ENCODE measurements around the gene EXD3.
"Not testable (repeated sequence)": the region's sequence is repeated elsewhere in the genome, so short reads cannot be mapped to it uniquely, and the experiment has no call there.

The EXD3 gene

DNA sequence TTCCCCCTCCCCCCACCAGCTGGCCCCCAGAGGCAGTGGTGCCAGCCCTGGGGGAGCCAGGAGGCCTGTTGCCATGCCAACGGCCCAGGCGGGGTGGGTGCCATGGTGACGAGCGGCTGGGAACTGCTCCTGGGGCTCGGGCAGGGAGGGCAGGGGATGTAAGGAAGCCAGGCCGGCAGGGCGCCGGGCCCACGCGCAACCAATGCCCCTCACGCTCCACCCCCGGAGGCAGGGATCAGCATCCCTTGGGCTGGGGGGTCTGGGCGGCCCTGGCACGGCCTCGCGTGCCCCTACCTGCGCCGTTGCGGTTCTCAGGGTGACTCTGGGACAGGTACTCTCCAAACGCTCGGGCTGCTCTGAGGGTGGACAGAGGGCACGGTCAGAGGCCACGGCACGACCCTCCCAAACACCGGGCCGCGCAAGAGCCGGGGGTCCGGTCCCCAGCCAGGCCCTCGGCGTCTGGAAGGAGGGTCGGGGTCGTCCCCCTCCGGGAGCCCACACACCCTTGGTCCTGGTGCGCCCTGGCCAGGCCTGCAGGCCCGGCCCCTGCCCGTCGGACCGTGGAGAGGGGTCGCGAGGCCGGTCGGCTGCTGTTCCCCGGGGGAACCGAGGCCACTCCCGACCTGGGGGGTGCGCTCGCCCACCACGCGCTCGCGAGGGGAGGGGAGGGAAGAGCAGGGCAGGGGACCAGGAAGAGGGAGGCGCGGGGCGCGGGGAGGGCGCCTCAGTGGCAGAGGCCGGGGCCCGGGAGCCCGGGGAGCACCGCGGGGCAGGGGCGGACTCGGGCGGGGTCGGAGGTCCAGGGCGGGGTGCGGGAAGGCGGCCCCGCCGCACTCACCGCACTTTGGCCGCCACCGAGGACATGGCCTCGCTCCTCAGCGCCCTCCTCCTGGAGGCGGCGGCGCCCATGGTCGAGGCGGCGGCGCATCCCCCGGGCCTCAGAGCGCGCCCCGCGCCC lies 35.5 kb upstream of the EXD3 start:
- no peak for DNase-seq

DNA sequence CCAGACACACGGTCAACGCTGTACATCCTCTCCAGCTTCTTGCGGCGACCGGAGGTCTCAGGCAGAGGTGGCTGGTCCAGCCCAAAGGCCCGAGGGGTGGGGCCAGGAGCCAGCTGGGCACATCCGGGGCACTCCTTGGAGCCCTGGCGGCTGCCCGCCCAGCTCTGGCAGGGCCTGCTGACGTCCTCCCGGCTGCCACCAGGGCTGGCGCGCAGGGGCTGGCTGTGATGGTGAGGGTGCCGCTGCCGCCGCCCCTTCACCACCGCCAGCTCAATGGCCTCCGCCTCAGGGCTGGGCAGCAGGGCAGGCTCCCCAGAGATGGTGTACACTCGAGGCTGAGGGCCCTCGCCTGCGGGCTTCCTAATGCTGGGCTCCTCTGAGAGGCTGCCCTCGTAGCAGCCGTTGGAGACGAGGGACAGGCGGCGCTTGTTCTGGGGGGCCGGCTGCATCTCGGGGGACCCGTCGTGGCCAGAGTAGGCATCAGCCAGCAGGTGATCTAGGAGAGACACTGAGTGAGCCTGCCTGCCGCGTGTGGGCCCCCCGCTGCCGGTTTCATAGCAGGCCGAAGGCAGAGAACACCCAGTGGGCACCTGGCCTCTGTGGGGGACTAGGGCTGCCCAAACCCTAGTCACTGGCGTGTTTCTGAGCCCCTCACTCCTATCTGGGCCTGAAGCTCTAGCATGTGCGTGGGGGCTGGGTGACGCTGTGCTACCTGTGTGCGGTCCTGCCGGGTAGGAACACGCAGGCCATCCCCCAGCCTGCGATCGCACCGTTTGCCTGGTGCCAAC lies 34.6 kb upstream of the EXD3 start:
- DNase-seq: no peak

- no peak for DNase-seq
Measured at GRCh38 chr9:137456864-137457405, 34.0 kb upstream of the EXD3 start.

DNA sequence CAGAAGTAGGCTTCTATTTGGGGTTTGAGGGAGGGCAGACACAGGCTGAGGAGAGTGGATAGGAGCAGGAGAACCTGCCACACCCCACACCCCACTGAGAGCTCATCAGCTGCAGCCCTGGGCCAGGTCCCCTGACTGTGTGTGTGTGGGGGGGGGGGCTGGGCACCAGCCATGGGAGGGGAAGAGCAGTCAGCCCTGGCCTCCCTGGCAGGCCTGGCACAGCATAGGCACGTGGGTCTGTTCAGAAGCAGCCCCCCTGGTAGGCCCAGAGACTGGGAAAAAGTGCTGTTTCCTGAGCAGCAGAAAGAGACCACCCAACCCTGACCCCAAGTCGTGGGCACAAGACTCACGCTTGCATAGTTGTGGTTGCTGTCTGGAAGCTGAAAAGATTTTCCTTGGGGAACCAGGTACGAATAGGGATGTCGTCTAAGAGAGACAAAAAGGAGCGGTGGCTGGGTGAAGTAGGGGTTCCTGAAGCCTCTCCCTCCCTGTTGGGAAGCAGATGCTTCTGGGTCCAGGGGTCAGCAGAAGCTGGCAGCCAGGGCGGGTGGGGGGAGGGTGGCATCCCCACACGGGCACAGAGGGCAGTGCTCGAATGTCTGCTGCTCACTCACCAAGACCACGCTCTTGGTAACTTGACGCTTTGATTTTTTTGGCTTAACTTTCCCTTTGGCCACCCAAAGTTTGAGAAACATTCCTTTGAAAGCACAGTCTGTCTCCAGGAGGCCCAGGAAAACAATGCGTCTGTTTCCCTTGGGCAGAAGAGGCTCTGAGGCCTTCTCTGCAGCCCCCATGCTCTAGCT lies 33.3 kb upstream of the EXD3 start:
- no peak for DNase-seq

GRCh38 chr9:137455359-137455991 lies 32.5 kb upstream of the EXD3 start:
- DNase-seq: no peak

DNA sequence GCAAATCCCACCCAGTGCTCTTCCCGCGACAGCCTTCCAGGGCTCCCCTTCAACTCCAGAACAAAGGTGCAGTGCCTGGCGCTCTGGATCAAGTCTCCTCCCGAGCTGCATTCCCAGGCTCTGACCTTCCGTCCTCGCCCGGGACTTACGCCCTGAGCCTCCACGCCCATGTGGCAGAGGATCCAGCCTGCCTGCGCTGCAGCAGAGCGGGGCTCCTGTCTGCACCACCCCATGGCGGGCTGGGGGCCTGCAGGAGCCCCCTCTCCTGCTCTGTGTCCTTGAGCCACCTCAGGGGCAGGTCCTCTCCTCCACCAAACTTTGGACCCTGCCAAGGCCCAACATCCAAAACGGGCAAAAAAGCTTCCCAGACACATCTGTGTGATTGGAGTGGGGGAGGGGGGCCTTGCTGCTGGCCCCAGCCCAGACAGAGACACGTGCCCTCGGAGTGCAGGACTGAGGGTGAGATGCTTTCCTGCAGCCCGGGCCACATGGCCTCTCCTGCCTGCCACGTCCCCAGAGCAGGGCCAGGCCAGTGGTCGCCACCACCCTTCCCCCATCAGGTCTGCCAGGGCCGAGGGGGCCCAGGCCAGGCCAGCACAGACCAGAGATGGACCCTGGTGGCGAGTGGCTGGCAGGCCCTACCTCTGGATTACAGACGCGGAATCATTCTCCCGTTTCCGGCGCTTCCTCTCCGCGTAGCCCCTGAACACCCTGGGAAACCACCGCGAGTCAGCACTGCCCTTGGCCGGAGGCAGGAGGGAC lies 31.8 kb upstream of the EXD3 start:
- no peak for DNase-seq

DNA sequence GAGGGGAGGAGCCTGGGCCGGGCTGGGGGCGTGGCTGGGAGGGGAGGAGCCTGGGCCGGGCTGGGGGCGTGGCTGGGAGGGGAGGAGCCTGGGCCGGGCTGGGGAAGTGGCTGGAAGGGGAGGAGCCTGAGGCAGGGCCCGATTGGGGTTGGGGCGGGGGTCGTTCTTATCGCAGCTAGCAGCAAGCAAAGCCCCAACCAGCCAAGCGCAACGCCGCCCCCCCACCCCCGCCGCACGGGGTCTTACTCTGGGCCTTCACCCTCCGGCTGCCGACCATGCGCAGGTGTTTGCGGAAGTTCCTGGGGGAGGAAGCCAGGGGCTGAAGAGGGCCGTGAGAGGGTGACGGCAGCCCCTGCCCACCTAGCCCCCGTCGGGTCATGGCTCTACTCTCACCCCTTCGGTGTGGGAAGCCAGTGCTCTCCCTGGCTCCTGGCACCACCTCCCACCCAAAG lies 31.2 kb upstream of the EXD3 start:
- DNase-seq: peak in 3 of 4 experiments; percentile 56 to 71 (median 57)

DNA sequence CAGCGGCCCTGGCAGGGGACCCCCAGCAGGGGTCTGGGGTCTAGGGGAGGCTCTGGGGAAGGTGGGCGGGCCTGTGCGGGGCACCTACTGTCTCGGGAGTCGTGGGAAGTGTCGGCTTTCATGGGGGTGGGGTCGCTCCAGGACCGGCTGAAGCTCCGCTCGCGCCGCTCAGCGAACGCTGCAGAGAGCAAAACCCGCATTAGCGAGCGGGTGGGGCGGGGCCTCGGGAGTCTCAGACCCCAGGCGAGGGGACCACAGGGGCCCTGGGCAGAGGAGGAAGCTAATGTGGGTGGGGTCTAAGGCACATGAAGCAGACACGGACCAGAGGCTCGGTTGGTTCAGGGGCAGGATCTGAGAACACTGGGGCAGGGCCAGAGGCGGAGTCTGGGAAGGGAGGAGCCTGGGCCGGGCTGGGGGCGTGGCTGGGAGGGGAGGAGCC lies 30.7 kb upstream of the EXD3 start:
- DNase-seq: peak in 3 of 4 experiments; percentile 56 to 71 (median 57)

DNA sequence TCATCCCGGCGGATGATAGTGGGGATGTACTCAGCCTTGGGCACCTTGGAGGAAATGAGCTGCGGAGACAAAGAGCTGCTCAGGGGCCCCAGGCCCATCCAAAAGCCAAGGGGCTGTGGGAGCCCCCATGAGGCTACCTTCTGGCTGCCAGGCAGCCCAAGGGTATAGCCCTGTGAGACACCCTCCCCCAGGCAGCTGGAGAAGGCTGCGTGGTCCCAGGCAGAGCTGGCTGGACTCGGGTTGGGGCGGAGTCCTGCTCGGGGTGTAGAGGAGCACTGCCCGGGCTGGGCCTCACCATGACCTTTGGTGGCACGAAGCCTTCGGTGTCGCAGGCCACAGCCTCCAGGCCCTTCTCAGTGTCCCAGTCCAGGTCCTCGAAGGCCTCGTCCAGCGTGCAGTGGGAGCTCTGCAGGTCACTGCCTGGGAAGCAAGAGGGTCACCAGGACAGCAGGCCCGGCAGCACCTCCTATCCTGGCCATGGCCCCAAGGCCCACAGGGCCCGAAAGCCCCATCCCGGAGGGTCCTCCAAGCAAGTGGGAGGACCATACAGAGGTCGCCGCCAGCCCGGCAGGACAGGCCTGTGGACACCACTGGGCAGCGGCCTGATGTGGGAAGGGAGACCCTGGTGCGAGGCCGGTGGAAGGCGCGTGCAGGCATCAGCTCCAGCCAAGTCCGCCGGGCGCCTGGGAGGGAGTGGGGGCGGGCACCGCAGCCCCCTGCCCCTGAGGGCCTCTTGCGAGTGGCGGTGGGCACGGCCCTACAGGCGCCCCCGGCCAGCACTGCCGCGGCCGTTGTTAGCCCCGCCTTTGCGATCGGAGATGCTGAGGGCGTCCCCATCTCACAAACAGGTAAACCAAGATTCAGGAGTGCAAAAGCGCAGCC lies 30.0 kb upstream of the EXD3 start:
- no peak for DNase-seq

GRCh38 chr9:137452006-137452760 lies 29.2 kb upstream of the EXD3 start:
- no peak for DNase-seq

- DNase-seq: not testable (repeated sequence)
Measured at GRCh38 chr9:137451264-137452005, 28.5 kb upstream of the EXD3 start.

DNA sequence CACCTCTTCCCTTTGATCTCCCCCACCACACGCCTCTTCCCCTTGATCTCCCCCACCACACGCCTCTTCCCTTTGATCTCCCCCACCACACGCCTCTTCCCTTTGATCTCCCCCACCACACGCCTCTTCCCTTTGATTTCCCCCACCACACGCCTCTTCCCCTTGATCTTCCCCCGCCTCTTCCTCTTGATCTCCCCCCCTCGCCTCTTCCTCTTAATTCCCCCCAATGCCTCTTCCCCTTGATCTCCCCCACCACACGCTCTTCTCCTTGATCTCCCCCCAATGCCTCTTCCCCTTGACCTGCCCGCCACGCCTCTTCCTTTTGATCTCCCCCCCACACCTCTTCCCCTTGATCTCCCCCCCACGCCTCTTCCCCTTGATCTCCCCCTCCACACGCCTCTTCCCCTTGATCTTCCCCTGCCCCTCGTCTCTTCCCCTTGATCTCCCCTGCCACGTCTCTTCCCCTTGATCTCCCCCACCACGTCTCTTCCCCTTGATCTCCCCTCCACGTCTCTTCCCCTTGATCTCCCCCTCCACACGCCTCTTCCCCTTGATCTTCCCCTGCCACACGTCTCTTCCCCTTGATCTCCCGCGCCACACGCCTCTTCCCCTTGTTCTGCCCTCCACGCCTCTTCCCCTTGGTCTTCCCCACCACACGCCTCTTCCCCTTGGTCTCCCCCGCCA lies 27.7 kb upstream of the EXD3 start:
- DNase-seq: peak in 1 of 4 experiments; percentile 32

DNA sequence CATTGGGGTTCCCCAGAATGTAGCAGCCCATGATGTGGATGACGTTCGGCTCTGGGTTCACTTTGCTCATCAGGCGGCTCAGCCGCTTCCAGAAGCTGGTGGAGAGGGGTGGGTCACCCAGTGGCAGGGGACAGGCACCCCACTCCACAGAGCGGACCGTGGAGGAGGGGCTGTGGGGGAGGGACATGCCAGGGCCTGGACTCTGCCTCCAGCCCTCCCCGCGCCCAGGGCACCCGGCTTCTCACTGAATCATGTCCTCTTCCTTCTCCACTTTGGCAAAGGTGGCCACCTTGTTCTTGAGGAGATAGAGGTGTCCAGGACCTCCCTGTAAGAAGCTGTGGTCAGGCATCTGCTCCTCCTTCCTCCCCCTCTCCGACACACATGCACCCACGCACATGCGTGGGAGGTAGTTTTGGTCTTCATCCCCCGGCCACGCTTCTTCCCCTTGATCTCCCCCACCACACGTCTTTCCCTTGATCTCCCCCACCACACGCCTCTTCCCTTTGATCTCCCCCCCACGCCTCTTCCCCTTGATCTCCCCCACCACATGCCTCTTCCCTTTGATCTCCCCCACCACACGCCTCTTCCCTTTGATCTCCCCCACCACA lies 27.1 kb upstream of the EXD3 start:
- DNase-seq: peak in 1 of 4 experiments; percentile 20

DNA sequence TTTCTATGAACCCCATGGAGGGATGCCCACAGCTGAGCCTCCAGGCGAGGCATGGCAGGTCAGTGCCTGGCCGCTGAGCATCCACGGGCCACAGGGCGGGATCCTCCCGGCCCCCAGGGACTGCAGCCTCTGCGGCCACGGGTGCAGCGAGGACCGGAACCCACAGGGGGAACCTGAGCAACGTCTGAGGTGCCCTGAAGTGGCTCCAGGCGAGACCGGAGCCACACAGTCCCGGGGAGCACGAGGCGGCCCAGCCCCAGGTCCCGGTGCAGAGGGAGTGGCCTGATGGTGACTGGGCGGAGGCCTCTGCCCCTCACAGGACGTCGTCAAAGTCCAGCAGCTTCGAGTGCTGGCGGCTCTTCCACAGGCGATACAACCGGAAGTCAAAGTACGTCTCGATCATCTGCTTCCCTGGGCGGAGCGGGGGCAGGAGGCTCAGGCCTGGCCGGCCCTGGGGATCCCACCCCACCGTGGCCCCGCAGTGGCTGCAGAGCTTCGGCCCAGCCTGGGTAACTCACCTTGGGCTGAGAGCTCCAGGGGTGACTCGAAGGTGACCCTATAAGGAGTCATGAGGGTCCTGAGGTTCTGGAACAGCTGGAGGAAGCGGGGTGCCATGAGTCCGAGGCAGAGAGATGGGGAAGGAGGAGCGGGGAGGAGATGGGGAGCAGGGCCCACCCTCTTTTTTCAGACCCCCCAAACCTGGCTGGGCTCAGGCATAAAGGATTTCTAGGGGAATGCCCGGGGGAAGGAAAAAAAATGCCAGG lies 26.3 kb upstream of the EXD3 start:
- no peak for DNase-seq

- DNase-seq: no peak
Measured at GRCh38 chr9:137448602-137448962, 25.6 kb upstream of the EXD3 start.

GRCh38 chr9:137447722-137448601 lies 25.0 kb upstream of the EXD3 start:
- DNase-seq: no peak
